GM20431 (cell line): ENCODE data around the gene PIP4P1.
"Not testable (repeated sequence)": the region's sequence is repeated elsewhere in the genome, so short reads cannot be mapped to it uniquely, and the experiment has no call there.

Source experiments
- in situ Hi-C: fragments of 300-500 bp; cut with MseI, MboI; formaldehyde crosslinking; loops from one replicate; pipeline ENCODE4 v1.15.0; 2020; ENCODE audit warnings: low sequenced_read_pairs; ENCODE audit not compliant: unreplicated experiment

Gene PIP4P1

DNA sequence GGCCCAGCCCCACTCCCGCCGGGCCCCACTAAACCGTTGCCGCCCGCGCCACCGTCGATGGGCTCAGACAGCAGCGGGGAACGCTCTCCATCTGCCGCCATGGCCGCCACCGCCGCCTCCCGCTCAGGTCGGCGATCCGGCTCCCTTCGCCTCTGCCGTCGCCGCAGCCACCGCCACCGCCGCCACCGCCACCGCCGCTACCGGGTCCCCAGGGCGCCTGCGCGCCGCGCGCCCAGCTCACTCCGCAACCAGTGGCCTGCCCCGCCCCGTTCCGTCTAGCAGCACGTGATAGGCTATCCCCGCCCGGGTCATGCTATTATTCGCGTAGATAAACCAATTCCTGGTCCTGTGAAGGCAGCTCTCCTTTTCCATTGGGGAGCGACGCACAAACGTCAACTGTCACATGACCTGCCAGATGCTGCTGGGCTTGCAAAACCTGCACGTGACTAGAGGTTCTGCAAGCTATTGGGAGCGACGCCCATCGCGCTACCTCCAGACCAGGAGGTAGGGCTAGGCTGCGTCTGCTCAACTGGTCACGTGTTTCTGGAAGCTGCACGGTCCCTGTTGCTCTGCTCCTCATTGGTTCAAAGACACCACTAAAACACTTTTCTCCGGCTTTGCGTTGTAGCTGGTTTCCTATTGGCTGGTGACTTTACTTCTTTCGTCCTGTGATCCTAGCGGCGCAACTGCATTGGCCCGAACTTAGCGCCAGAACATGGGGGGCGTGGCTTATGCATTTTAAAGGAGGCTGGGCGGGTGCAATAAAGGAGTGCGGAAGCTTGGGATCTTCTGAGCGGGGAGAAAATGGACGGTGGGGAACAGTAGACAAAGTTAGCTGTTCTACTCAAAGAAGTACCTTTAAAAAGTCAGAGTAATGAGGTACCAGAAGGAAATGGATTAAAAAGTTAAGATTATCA is at the start of gene PIP4P1:
TSS of gene PIP4P1 (minus strand) at position 210 of the 917 bp plus-strand sequence. CDS start at position 101, 109 bp downstream.
- in situ Hi-C loops, result no loop called here

DNA sequence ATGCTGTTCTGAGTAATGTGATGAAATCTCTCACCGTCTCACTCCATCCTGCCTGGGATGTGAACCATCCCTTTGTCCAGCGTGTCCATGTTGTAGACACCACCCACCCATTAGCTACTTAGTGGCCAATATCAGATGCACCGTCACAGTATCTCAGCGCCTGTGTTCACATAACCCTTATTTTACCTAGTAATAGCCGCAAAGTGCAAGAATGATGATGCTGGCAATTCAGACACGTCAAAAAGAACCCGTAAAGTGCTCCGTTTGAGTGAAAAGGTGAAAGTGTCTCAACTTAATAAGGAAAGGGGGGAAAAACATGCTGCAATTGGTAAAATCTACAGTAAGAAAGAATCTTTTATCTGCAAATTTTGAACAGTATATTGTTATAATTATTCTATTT is 47.1 kb upstream of the PIP4P1 start:
- in situ Hi-C loops, result no loop called here

DNA sequence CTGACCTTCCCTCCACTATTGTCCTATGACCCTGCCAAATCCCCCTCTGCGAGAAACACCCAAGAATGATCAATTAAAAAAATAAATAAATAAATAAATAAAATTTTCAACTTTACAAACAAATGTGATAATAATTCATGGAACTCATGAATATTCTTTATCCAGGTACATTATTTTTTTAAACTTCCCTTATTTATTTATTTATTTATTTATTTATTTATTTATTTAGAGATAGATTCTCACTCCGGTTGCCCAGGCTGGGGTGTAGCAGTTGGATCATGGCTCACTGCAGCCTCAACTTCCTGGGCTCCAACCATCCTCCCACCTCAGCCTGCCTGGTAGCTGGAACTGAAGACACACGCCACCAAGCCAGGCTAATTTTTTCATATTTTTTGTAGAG is 46.3 kb upstream of the PIP4P1 start:
- in situ Hi-C loops, result not testable (repeated sequence)

DNA sequence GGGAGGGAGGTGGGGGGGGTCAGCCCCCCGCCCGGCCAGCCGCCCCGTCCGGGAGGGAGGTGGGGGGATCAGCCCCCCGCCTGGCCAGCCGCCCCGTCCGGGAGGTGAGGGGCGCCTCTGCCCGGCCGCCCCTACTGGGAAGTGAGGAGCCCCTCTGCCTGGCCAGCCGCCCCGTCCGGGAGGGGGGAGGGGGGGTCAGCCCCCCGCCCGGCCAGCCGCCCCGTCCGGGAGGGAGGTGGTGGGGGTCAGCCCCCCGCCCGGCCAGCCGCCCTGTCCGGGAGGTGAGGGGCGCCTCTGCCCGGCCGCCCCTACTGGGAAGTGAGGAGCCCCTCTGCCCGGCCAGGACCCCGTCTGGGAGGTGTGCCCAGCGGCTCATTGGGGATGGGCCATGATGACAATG is 45.5 kb upstream of the PIP4P1 start:
- in situ Hi-C loops, result not testable (repeated sequence)

DNA sequence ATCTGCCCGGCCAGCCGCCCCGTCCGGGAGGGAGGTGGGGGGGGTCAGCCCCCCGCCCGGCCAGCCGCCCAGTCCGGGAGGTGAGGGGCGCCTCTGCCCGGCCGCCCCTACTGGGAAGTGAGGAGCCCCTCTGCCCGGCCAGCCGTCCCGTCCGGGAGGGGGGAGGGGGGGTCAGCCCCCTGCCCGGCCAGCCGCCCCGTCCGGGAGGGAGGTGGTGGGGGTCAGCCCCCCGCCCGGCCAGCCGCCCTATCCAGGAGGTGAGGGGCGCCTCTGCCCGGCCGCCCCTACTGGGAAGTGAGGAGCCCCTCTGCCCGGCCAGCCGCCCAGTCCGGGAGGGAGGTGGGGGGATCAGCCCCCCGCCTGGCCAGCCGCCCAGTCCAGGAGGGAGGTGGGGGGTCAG is 45.0 kb upstream of the PIP4P1 start:
- in situ Hi-C loops, result not testable (repeated sequence)

DNA sequence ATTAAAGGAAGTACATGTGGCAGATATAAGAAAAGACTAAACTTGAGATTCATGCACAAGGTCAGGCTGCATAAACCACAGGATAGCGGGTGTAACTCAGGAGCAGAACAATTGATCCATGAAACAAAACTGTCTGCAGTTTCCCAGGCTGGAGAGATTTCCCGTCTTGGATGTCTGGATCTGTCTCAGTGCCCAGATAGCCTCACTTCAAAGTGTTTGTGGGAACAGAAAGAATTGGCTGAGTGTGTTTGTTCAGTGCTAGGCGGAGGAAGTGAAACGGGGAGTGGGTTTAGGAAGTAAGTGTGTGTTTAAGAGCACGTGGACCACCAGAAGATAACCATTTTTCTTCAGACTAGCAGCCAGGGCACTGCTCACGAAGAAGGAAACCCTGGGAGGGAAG is 42.7 kb upstream of the PIP4P1 start:
- in situ Hi-C loops, result no loop called here

DNA sequence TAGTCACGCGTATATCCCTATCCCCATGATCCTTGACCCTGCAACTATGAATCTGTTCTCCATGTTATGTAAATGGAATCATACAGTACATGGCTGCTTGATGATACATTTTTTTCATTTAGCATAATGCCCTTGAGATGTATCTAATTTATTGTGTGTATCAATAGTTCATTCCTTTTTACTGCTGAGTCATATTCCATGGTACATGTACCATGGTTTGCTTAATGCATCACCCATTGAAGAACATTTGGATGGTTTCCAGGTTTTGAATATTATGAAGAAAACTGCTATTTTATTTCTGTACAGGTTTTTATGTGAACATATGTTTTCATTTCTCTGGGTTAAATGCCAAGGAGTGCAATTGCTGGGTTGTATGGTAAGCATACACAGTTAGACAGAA is 40.1 kb upstream of the PIP4P1 start:
- in situ Hi-C loops, result no loop called here

DNA sequence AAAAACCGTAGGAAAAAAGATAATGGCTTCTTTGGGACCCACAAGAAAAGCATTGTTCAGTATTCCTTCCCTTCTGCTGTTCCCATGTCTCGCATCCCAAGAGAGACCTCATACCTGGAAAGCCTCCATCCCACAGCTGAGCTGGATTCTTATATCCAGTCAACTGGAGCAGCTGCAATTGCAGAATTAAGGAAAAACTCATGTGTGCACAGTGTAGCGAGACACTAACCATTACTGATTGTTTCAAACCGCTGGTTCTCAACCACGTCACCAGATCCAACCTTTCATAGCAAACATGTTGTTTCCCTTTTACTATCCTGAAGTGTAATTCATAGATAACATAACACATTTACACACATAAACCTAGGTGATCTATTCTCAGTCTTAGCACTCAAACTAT is 38.6 kb upstream of the PIP4P1 start:
- in situ Hi-C loops, result no loop called here

DNA sequence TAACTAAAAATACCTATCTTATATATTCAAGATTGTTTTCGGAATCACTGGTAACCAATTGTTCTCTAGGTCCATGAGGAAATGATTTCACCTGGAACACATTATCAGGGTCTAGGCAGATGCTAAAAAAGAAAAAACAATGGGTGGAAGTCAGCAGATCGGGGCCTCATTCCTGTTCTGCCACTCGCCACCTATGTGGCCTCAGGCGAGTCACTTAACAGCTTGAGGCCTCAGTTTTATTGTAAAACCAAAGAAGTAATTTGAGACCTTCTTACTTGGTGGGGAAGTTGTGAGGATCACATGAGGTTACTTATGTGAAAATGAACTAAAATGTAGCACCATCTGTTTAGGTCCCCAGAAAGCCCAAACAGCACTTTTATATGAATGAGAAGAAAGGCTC is 37.9 kb upstream of the PIP4P1 start:
- in situ Hi-C loops, result no loop called here

DNA sequence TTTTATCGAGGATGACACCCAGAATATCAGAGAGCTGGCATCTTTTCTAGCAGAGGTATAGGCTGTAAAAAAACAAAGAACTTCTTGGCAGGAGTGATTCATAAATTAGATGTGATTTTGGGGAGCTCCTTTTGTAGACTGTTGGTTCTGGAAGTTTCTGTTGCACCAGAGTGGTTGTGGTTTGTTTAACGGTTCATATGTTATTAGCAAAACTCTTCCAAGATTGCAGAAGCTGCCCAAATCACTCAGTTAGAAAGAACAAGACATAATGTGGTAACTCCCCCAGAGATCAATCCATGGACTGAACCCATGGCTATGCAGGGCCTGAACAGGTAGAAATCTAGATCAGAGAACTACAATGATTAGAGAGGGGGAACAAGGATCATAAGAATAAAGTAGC is 37.4 kb upstream of the PIP4P1 start:
- in situ Hi-C loops, result no loop called here

DNA sequence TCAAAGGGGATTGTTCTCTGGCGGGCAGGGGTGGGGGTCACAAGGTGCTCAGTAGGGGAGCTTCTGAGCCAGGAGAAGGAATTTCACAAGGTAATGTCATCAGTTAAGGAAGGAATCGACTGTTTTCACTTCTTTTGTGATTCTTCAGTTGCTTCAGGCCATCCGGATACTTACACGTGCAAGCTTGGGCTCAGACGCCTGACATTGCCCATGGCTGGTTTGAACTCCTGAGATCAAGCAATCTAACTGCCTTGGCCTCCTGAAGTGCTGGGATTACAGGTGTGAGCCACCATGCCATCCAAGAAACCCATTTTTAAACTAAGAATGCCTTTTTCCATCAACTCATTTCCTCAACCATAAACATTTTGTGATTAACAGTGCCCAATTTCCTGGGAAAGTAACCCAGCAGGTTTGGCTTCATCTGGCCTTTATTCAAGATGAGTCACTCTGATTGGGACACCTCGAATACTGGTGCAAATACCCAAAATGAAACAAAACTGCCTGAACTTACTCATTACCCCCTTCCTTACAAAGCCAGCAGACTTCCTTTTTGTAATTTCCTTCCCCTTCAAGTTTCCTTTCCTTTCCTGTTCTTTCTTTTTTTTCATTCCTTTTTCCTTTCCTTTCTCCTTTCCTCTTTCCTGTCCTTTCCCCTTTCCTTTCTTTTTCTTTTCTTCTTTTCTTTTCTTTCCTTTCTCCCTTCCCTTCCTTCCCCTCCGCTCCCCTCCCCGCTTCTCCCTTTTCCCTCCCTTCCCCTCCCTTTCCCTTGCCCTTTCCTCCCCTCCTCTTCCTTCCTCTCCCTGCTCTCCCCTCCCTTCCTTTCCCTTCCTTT is 33.9 kb upstream of the PIP4P1 start:
- in situ Hi-C loops, result no loop called here

DNA sequence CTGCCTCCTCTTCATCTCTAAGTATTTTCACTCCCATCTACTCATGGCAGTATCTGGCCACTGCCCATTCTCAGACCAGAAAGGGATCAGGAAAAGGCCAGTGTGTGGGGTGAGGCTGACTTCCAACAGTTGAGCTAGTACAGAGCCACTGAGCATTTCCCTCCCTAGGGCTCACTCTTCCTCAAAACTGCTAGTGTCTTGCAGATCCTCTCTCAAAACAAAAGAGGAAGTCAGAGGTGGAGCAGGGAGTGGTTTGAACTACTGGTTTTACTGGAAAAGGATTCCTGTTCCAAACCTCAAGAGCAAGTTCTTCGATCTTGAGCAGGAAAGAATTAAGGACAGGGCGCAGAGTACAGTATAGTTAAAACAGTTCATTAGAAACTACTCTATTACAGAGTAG is 32.4 kb upstream of the PIP4P1 start:
- in situ Hi-C loops, result no loop called here

DNA sequence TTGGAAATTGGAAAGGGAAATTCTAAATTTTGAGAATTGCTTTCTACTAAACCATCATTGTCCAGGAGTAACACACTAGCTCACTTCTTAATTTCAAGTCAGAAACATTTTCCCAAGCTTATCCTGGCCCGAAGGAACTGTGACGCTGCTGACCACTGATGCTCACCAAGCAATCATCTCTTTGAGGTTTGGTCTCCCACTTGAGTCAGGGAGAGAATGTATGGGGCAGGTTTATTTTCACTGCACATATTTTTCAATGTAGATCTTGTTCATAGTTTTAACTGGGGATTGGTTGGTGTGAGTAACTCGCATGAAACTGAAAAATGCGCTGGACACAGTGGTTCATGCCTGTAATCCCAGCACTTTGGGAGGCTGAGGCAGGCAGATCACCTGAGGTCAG is 31.3 kb upstream of the PIP4P1 start:
- in situ Hi-C loops, result no loop called here

DNA sequence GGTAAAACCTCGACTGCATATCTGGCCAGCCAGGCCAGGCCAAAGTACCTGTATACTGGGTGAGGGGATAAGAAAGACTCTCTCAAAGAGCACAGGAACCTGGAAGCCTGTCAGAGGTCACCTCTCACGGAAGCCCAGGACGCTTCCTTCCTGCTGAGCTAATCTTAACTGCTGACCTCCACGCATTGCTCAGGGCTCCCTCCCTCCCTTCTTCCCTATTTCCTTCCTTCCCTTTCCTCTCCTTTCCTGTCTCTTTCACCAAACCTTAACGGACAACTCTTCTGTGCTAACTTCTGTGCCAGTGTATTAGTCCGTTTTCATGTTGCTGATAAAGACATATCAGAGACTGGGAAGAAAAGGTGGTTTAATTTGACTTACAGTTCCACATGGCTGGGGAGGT is 29.3 kb upstream of the PIP4P1 start:
- in situ Hi-C loops, result no loop called here

DNA sequence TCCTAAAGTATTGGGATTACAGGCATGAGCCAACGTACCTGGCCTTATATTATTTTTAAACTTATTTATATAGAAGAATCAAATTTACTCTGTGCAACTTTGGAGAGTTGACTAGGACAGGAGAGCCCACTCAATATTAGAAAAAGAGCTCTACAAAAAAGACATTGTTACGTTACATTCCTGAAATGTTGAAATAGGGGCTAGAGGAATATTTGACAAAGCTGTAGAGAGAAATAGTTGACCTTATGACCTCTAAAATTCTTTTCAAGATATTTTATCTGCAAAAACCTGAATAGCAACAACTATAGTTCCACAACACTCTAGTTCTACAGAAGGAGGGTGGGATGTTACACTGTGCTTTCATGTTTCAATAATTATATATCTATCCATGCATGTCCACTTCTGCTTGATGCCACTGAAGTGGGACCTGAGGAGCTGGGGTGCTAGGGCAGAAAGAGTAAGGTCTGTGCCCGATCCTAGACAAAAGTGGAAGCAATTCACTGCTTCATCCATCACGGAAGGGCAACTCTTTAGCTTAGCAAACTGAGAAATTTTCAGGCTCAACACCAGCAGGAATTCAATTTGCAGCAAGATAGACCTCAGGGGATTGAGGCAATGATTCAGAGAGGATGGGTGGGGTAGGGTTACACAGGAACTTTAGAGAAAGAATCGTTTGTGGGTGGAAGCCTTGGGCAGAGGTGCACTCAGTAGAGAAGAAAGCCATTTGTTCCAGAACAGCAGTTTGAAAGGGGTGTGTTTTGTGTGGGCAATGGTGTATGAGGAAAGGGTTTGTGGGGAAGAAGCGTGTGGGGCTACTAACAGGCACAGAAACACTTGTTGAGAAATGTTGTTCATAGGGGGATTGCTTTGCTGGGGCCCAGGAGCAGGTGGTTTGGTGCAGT is 28.1 kb upstream of the PIP4P1 start:
- in situ Hi-C loops, result no loop called here

DNA sequence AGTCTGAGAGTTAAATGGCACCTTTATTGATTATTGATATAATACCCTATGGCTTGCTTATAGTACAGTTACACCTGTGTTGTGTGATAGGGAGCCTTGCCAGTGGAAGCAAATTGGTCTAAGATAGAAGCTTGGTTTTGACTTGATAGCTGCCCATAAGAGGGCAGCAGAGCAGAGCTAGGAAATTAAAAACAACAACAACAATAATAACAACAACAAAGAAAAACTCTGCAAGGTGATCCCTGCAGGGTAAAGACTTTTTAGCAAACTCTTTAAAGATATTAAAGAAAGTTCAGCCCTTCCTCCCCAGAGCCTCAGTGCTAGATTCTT is 26.1 kb upstream of the PIP4P1 start:
- in situ Hi-C loops, result no loop called here

DNA sequence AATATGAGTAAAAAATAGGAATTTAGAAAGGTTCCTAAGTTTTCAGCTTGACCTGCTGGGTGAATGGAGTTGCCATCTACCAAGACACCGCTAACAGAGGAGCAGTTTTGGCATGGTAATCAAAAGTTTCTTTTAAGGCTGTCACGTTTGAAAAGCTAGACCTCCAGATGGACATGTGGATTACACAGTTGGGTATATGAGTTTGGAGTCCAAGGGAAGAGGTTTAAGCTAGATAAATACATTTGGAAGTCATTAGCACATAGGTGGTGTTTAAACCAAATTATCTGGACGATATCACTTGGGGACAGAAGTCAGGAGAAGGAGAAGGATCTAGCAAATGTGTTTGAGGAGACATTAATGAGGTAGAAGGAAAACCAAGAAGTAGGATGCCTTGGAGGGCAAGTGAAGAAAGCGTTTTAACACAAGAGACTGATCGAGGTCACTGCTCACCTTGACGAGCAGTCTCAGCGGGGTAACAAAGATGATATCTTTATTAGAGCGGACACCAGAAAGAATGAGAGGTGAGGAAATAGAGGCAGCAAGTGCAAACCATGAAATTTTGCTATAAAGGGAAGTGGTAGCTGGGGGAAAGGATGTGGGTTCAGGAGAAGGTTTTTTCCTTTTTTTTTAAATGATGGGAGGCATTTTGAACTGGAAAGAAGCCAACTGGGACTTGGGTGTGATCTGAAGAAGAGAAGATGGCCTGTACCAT is 25.6 kb upstream of the PIP4P1 start:
- in situ Hi-C loops, result no loop called here

DNA sequence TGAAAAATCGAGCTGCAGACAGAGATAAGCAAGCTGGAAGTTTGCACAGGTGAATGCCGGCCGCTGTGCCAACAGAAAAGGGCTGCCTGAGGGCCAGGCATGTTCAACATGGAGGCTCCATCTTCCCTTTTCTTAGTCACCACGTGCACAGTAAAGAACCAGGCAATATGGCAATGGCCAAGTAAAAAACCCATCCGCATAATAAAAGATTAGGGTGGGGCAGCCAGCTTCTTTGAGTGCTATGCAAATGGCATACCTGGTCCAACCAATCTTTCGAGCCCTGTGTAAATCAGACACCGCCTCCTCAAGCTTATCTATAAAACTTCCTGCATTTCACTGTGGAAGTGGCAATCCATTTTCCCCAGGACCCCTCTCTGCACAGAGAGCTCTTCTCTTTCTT is 24.7 kb upstream of the PIP4P1 start:
- in situ Hi-C loops, result no loop called here

DNA sequence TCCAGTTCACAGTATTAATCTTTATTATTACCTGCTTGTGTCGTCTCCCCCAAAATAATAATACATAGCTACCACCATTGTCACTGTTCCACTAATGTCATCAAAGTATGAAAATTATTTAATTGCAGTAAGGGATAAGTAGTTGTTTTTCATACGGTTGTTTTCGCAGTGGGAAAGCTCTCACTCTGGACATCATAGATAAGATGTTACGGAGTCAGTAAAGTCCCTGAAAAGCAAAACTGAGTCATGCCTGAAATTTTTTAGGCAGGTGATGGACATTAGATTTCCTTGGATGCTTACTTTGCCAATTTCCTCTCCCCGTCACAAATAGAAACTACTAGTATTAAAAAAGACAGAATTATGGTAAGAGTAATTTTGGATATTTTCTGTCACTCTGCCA is 21.1 kb upstream of the PIP4P1 start:
- in situ Hi-C loops, result no loop called here

DNA sequence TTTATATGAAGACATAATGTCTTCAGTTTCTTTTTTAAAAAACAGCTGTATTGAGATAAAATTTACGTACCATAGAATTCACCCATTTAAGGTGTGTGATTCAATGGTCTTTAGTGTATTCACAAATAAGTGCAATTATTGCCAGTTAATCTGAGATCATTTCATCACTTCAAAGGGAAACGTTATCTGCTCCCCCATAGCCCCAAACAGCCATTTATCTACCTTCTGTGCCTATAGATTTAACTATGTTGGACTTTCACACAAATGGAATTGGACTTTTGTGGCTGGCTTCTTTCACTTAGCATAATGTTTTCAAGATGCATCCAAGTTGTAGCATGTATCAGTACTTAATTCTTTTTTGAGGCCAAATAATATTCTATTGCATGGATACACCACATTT is 17.7 kb upstream of the PIP4P1 start:
- in situ Hi-C loops, result no loop called here
